Caco-2 (cell line): ENCODE results near the gene TASL. TPM values are rescaled to one million over a fixed set of nuclear protein-coding genes. Genes with fewer than 3 reads are reported as not detected.

Source experiments
- BruUV-seq: library from RNA; stranded (reverse); fragments of 400-500 nt; replicated peaks from 2 replicates; lab custom pipeline; 2021; lab: Mats Ljungman, UMichigan
- CTCF ChIA-PET: fragments of 300-600 bp; sonication (Branson Sonifier 250); formaldehyde crosslinking; loops from one replicate; lab custom pipeline; 2022; ENCODE audit warnings: antibody characterized with exemption; lab: Charles Lee
- POLR2A ChIA-PET: fragments of 300-600 bp; sonication (Branson Sonifier 250); formaldehyde crosslinking; loops from one replicate; lab custom pipeline; 2022; ENCODE audit warnings: antibody characterized with exemption; lab: Charles Lee
- DNase-seq, 2 experiments: peaks; one replicate each; pipeline versions ENCODE4 v3.0.0 to v3.0.0-alpha.2; 2020 to 2022
- H3K27me3 ChIP-seq: replicated peaks from 2 replicates; pipeline ENCODE4 v1.6.0; 2011; ENCODE audit warnings: low read length; ENCODE audit not compliant: control insufficient read depth, insufficient read depth
- H3K36me3 ChIP-seq: 2 replicates; pipeline ENCODE4 v1.5.1; 2011; ENCODE audit warnings: low read length; ENCODE audit not compliant: control insufficient read depth, insufficient read depth
- H3K4me1 ChIP-seq: fragments of 250-450 bp; sonication (Bioruptor Pico); 2 replicates; pipeline ENCODE4 v1.5.1; 2020; ENCODE audit warnings: mild to moderate bottlenecking
- H3K4me3 ChIP-seq: 2 replicates; pipeline ENCODE4 v1.5.1; 2011; ENCODE audit warnings: low read depth, mild to moderate bottlenecking, control low read depth, low read length
- H3K9me3 ChIP-seq: fragments of 250-450 bp; sonication (Bioruptor Pico); 2 replicates; pipeline ENCODE4 v1.5.1; 2020; ENCODE audit warnings: mild to moderate bottlenecking, moderate library complexity
- H3K27ac Mint-ChIP-seq: one replicate; pipeline ENCODE4 v1.8.0; 2022; ENCODE audit warnings: mixed read lengths; ENCODE audit not compliant: unreplicated experiment
- H3K27me3 Mint-ChIP-seq: one replicate; pipeline ENCODE4 v1.8.0; 2022; ENCODE audit warnings: mixed read lengths; ENCODE audit not compliant: insufficient read depth, unreplicated experiment
- H3K36me3 Mint-ChIP-seq: one replicate; pipeline ENCODE4 v1.8.0; 2022; ENCODE audit warnings: mild to moderate bottlenecking, mixed read lengths; ENCODE audit not compliant: insufficient read depth, unreplicated experiment
- H3K4me1 Mint-ChIP-seq: one replicate; pipeline ENCODE4 v1.8.0; 2022; ENCODE audit warnings: low read depth, mixed read lengths; ENCODE audit not compliant: unreplicated experiment
- H3K4me3 Mint-ChIP-seq: one replicate; pipeline ENCODE4 v1.8.0; 2022; ENCODE audit warnings: mild to moderate bottlenecking, moderate library complexity, mixed read lengths; ENCODE audit not compliant: unreplicated experiment
- H3K9me3 Mint-ChIP-seq: one replicate; pipeline ENCODE4 v1.8.0; 2022; ENCODE audit warnings: mixed read lengths; ENCODE audit not compliant: unreplicated experiment
- CTCF ChIP-seq, 2 experiments: fragments of 200-600 bp in 1 of 2; IDR thresholded peaks; 1 replicate in 1 of 2; 2 replicates in 1 of 2; pipeline versions ENCODE4 v1.5.1 to v1.8.0; 2011 to 2022; ENCODE audit warnings: antibody characterized with exemption in 1 of 2, control low read depth in 1 of 2, inconsistent platforms in 1 of 2, low read depth in 1 of 2, low read length in 1 of 2, mild to moderate bottlenecking in 1 of 2, moderate library complexity in 1 of 2; ENCODE audit not compliant: insufficient read depth in 1 of 2, severe bottlenecking in 1 of 2, unreplicated experiment in 1 of 2
- intact Hi-C: fragments of 100-400 bp; cut with micrococcal nuclease; formaldehyde crosslinking; loops from one replicate; pipeline ENCODE4 v1.10.0; 2022; ENCODE audit not compliant: unreplicated experiment
- total RNA-seq: library from RNA; stranded (reverse); gene quantifications from 2 replicates; pipeline ENCODE4 v1.2.3, GENCODE V29; 2022

The TASL gene
- total RNA-seq, 1 experiment from 2014 or later: not detected

GRCh38 chrX:30615229-30615628, 37.7 kb upstream of the TASL start:
- H3K4me1 ChIP-seq: no peaks in the 10 kb centered on the region
- no peaks in the 10 kb centered on the region for H3K27me3 ChIP-seq
- no peaks in the 10 kb centered on the region for H3K9me3 Mint-ChIP-seq
- no peak overlapping the region for H3K4me3 Mint-ChIP-seq
- TF ChIP-seq CTCF (IDR thresholded peaks at IDR 0.05; ENCODE audit: insufficient read depth in 1 of 2, low read depth in 1 of 2, low read length in 1 of 2, severe bottlenecking in 1 of 2, unreplicated experiment in 1 of 2): no peak
- no peaks in the 10 kb centered on the region for H3K27me3 Mint-ChIP-seq
- no peaks in the 10 kb centered on the region for H3K36me3 ChIP-seq
- ChIA-PET POLR2A (no interaction called here), CTCF (no interaction called here)
- intact Hi-C loops: no loop called here
- H3K9me3 ChIP-seq: no peaks in the 10 kb centered on the region
- H3K36me3 Mint-ChIP-seq: no peaks in the 10 kb centered on the region
- no peak overlapping the region for H3K4me3 ChIP-seq
- H3K4me1 Mint-ChIP-seq: no peaks in the 10 kb centered on the region
- H3K27ac Mint-ChIP-seq: no peak overlapping the region
- DNase-seq: no peak
- no TSS peak for BruUV-seq

GRCh38 chrX:30613721-30614120, 36.2 kb upstream of the TASL start:
- Mint-ChIP-seq H3K36me3 (no peaks in the 10 kb centered on the region), H3K4me3 (no peak overlapping the region), H3K9me3 (no peaks in the 10 kb centered on the region), H3K4me1 (no peaks in the 10 kb centered on the region), H3K27ac (no peak overlapping the region), H3K27me3 (no peaks in the 10 kb centered on the region)
- no peak for DNase-seq
- POLR2A ChIA-PET: no interaction called here
- no peak for TF ChIP-seq CTCF (IDR thresholded peaks at IDR 0.05; ENCODE audit: insufficient read depth in 1 of 2, low read depth in 1 of 2, low read length in 1 of 2, severe bottlenecking in 1 of 2, unreplicated experiment in 1 of 2)
- CTCF ChIA-PET: no interaction called here
- no peaks in the 10 kb centered on the region for H3K4me1 ChIP-seq
- no TSS peak for BruUV-seq
- H3K9me3 ChIP-seq: no peaks in the 10 kb centered on the region
- H3K4me3 ChIP-seq: no peak overlapping the region
- intact Hi-C loops: no loop called here
- no peaks in the 10 kb centered on the region for H3K36me3 ChIP-seq
- H3K27me3 ChIP-seq: no peaks in the 10 kb centered on the region

GRCh38 chrX:30612250-30612655, 34.7 kb upstream of the TASL start:
- Mint-ChIP-seq H3K36me3 (no peaks in the 10 kb centered on the region), H3K4me1 (no peaks in the 10 kb centered on the region), H3K4me3 (no peak overlapping the region), H3K9me3 (no peaks in the 10 kb centered on the region), H3K27me3 (no peaks in the 10 kb centered on the region), H3K27ac (no peak overlapping the region)
- intact Hi-C loops: no loop called here
- POLR2A ChIA-PET: no interaction called here
- Histone ChIP-seq H3K27me3 (no peaks in the 10 kb centered on the region), H3K4me3 (no peak overlapping the region), H3K4me1 (no peaks in the 10 kb centered on the region), H3K36me3 (no peaks in the 10 kb centered on the region), H3K9me3 (no peaks in the 10 kb centered on the region)
- BruUV-seq: no TSS peak
- no peak for DNase-seq
- CTCF ChIA-PET: no interaction called here
- TF ChIP-seq CTCF (IDR thresholded peaks at IDR 0.05; ENCODE audit: insufficient read depth in 1 of 2, low read depth in 1 of 2, low read length in 1 of 2, severe bottlenecking in 1 of 2, unreplicated experiment in 1 of 2): no peak
